Measurements from ENCODE around the gene ITPK1.

- TF ChIP-seq, protein P1, sequence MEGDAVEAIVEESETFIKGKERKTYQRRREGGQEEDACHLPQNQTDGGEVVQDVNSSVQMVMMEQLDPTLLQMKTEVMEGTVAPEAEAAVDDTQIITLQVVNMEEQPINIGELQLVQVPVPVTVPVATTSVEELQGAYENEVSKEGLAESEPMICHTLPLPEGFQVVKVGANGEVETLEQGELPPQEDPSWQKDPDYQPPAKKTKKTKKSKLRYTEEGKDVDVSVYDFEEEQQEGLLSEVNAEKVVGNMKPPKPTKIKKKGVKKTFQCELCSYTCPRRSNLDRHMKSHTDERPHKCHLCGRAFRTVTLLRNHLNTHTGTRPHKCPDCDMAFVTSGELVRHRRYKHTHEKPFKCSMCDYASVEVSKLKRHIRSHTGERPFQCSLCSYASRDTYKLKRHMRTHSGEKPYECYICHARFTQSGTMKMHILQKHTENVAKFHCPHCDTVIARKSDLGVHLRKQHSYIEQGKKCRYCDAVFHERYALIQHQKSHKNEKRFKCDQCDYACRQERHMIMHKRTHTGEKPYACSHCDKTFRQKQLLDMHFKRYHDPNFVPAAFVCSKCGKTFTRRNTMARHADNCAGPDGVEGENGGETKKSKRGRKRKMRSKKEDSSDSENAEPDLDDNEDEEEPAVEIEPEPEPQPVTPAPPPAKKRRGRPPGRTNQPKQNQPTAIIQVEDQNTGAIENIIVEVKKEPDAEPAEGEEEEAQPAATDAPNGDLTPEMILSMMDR (conservative IDR thresholded peaks at IDR 0.05; ENCODE audit: low read depth, low read length): no peak
- TF ChIP-seq EZH2 (IDR thresholded peaks at IDR 0.05; ENCODE audit: borderline replicate concordance, low read depth, low read length, poor library complexity, severe bottlenecking): no peak
Observed at GRCh38 chr14:93010522-93011140, 105.1 kb downstream of the ITPK1 start.

All from A673 (cell line).